ENCODE data around the gene LATS2. TPM values are rescaled to one million over a fixed set of nuclear protein-coding genes. Genes with fewer than 3 reads are reported as not detected.

LATS2 gene
- total and polyA plus RNA-seq, 2 of the 8 experiments (the other 6 are each of a cell fraction or from before 2014, with no cell fraction given) = 8.3 to 26.2 TPM

GRCh38 chr13:21088534-21088933, 27.1 kb upstream of the LATS2 start:
- H3K4me1 ChIP-seq (replicated peaks in 1 of 4; ENCODE audit: control insufficient read depth in 3 of 4, insufficient read depth in 4 of 4, low read length in 3 of 4) = no peaks in the 10 kb centered on the region
- no peak overlapping the region for H2BK15ac ChIP-seq (ENCODE audit: low read length)
- H3K79me2 ChIP-seq (ENCODE audit: control insufficient read depth in 1 of 2, insufficient read depth in 2 of 2, low read length in 2 of 2) = no peaks in the 10 kb centered on the region
- no peaks in the 10 kb centered on the region for H3K79me1 ChIP-seq (ENCODE audit: low read depth, low read length)
- no peak overlapping the region for H2BK12ac ChIP-seq (ENCODE audit: low read depth, low read length)
- no peak for FAIRE-seq
- no peak overlapping the region for H3K14ac ChIP-seq (ENCODE audit: insufficient read length)
- no peak overlapping the region for H2AFZ ChIP-seq (ENCODE audit: low read length)
- no peak overlapping the region for H3K18ac ChIP-seq (ENCODE audit: extremely low read depth, low read length)
- H3K27ac ChIP-seq (ENCODE audit: low read depth, low read length) = no peak overlapping the region
- no peak overlapping the region for H2BK20ac ChIP-seq (ENCODE audit: low read length)
- no peak overlapping the region for H2BK120ac ChIP-seq (replicated peaks; ENCODE audit: low read depth, low read length)
- ChIA-PET POLR2A (ENCODE audit: partially characterized antibody) (no interaction called here), CTCF (ENCODE audit: partially characterized antibody) (interaction anchor here (0.6 kb wide), 1 partner anchor 23 kb away, joined by 3 read pairs; no protein-coding TSS in a partner anchor)
- no peak overlapping the region for H2AK5ac ChIP-seq (ENCODE audit: low read depth, low read length)
- no peaks in the 10 kb centered on the region for H3K36me3 ChIP-seq (ENCODE audit: control insufficient read depth in 2 of 4, insufficient read depth in 4 of 4, low read length in 3 of 4)
- DNase-seq (ENCODE audit: low read depth in 1 of 2, low spot score in 2 of 2) = no peak
- no peaks in the 10 kb centered on the region for H3K27me3 ChIP-seq (replicated peaks in 1 of 4; ENCODE audit: control insufficient read depth in 3 of 4, extremely low read depth in 1 of 4, insufficient read depth in 3 of 4, low read length in 3 of 4)
- H4K91ac ChIP-seq (replicated peaks; ENCODE audit: insufficient read length, low read length) = no peak overlapping the region
- no peak overlapping the region for H4K8ac ChIP-seq (ENCODE audit: extremely low read depth, insufficient read depth, low read length)
- H3K4me3 ChIP-seq (ENCODE audit: extremely low read depth in 1 of 4, insufficient read depth in 2 of 4, low read depth in 3 of 4, low read length in 4 of 4) = no peak overlapping the region
- no peak overlapping the region for H2BK5ac ChIP-seq (ENCODE audit: low read depth, low read length)
- WGBS, 2 experiments (ENCODE audit: extremely low coverage in 1 of 2, insufficient coverage in 1 of 2, insufficient read length in 1 of 2, insufficient replicate concordance in 2 of 2, low coverage in 1 of 2, low lambda C conversion rate in 2 of 2, missing lambda C conversion rate in 1 of 2) = 89% methylated on average over 1 of the region's 1 CpG; no CpG with 5 or more reads in 1 of the 2 experiments
- H3K9me3 ChIP-seq (ENCODE audit: insufficient read depth in 2 of 2, low read depth in 1 of 2, low read length in 1 of 2) = no peaks in the 10 kb centered on the region
- no peak overlapping the region for H3K4ac ChIP-seq (replicated peaks; ENCODE audit: insufficient read length, low read depth, low read length)
- H3K23ac ChIP-seq (ENCODE audit: insufficient read length) = no peak overlapping the region
- H4K5ac ChIP-seq (ENCODE audit: insufficient read length, low read depth, low read length) = no peak overlapping the region
- no peaks in the 10 kb centered on the region for H4K20me1 ChIP-seq (replicated peaks in 1 of 2; ENCODE audit: control insufficient read depth in 1 of 2, insufficient read depth in 2 of 2, low read length in 2 of 2)
- no peak overlapping the region for H3K4me2 ChIP-seq (ENCODE audit: insufficient read depth in 1 of 2, low read depth in 2 of 2, low read length in 2 of 2)
- H3K9ac ChIP-seq (replicated peaks in 1 of 4; ENCODE audit: extremely low read depth in 1 of 4, low read depth in 3 of 4, low read length in 3 of 4) = no peak overlapping the region
- no peak overlapping the region for H3K56ac ChIP-seq (replicated peaks; ENCODE audit: insufficient read length, low read depth, low read length)
- H3K23me2 ChIP-seq (ENCODE audit: low read depth, low read length) = no peaks in the 10 kb centered on the region
